Activated CD8-positive, alpha-beta memory T cell treated with anti-CD3 and anti-CD28 coated beads for 1 hour (primary cell): ENCODE measurements around the gene TMEM92.
A peak's percentile ranks its signal among the peaks of the same experiment; 100 is the strongest.
"Not testable (repeated sequence)": the region's sequence is repeated elsewhere in the genome, so short reads cannot be mapped to it uniquely, and the experiment has no call there.

Experiments
- DNase-seq, 2 donors: peaks; one replicate each; pipeline ENCODE4 v3.0.0-alpha.2; 2020; ENCODE audit warnings: low read depth in 1 of 2; ENCODE audit errors: extremely low read depth in 1 of 2

Gene TMEM92

DNA sequence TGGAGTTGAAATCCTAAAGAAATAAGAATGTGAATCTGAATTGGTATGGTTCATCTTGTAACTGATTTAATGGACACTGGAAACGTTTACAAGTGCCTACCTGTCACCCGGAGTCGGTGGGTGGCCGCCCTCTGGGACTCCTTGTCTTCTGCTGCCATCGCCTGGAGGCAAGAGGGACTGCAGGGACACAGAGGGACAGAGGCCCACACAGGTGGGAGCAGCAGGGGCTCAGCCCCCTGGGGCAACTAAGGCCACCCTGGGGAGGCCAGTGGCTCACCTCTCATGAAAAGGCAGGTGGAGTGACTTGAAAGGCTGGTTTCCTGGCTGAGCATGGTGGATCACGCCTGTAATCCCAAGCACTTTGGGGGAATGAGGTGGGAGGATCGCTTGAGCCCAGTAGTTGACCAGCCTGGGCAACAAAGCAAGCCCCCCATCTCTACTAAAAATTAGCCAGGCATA, 23.2 kb downstream of the TMEM92 start:
- DNase-seq, result peak; percentile 57 to 66

DNA sequence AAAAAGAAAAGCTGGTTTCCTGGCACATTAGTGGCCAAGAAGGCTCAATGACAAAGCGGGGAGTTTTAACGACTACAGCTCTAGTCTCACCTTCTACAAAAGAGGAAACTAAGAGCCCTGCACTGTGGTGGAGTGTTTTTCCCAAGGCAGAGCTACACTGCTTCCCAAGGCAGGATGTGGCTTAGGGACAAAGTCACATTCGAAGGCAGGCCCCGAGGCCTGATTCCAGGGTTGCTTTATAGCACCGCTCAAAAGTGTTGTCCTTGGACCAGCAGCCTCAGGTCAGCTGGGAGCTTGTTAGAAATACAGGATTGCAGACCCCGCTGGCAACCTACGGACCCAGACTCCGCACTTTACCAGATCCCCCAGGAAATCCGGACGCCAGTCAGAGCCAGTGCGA, 23.8 kb downstream of the TMEM92 start:
- DNase-seq, result no peak

DNA sequence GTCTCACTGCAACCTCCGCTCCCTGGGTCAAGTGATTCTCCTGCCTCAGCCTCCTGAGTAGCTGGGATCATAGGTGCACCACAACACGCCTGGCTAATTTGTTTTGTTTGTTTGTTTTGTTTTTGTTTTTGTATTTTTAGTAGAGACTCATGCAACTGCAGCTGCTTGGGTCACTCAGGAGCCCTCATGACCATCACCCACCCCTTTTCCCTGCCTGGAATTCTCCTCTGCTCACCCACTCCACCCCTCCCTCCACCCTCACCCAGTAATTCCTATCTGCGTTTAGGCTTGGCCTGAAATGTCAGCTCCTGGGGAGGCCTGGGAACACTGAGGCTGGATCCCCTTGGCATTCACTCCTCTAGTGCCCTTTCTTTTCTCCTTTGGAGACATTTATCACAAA, 25.5 kb downstream of the TMEM92 start:
- DNase-seq, result no peak

DNA sequence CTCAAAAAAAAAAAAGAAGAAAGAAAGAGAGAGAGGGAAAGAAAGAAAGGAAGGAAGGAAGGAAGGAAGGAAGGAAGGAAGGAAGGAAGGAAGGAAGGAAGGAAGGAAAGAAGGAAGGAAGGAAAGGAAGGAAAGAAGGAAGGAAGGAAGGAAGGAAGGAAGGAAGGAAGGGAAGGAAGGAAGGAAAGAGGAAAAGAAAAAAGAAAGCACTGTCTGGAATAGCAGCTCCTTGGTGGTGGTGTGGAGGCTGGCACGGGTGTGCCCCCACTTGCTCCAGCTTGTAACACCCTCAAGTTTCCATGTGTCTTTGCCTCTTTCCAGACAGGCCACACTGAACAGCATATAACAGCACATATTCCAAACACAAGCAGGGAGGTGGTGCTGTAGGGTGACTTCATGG, 26.6 kb downstream of the TMEM92 start:
- DNase-seq, result not testable (repeated sequence)

DNA sequence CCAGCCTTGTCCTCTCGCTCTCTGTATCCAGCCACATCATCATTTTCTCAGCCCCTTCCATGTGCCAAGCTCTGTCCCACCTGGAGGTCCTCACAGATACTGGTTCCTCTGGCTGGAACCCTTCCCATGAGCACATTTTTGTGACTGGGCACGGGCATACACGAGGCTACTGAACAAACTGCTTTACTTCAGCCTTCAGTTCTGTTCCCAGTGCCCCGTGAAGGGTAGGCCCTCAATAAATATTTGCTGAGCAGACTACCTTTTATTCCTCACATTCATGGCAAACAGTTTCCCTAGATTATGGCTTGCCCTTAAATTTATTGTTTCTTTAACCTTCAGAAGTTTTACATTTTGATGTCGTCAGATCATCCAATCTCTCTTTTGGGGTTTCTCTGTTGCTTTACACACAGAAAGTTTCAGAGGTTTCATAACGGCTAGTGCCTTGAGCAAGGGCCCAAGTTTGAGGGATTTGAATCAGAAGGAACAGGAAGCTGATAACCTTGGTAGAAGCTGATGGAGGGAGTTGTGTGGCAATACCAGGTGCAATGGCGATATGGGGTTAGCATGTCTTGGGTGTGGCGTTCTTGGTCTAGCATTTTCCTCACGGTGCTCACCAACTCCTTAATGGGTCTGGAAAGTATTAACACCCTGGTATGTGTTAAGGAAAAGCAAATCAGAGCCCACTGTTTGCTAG, 27.8 kb downstream of the TMEM92 start:
- DNase-seq, result no peak

DNA sequence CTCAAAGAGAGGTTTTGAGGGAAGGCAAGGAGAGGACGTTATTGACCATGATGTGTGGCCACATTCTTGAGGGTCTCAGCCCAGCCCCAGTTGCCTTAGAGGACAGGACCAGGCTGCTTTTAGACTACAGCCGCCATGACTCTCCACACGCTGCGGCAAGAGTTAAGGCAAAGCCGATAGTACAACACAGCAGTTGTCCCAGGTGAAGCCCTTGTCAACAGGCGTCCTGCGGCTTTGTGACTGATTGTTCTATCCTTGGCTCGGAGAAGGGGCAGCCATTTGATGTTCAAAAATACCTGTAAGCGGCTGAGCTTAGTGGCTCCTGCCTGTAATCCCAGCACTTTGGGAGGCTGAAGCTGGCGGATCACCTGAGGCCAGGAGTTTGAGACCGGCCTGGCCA, 28.8 kb downstream of the TMEM92 start:
- DNase-seq, result no peak

DNA sequence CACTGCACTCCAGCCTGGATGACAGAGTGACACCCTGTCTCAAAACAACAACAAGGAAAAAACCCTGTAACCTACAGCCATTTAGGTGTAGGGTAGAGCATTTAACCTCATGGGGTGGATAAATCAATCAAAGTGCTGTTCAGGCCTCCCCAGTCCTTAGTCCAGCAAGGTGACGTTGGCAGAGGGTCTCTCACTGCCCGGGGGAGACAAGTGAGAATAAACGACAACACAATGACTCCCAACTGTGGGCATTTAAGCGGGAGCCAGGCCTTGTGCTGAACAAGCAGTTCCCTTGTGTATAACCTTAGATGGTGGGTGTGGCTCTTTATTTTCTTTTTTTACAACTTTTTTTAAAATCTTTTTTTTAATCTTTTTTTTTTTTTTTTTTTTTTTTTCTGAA, 29.3 kb downstream of the TMEM92 start:
- DNase-seq, result no peak

DNA sequence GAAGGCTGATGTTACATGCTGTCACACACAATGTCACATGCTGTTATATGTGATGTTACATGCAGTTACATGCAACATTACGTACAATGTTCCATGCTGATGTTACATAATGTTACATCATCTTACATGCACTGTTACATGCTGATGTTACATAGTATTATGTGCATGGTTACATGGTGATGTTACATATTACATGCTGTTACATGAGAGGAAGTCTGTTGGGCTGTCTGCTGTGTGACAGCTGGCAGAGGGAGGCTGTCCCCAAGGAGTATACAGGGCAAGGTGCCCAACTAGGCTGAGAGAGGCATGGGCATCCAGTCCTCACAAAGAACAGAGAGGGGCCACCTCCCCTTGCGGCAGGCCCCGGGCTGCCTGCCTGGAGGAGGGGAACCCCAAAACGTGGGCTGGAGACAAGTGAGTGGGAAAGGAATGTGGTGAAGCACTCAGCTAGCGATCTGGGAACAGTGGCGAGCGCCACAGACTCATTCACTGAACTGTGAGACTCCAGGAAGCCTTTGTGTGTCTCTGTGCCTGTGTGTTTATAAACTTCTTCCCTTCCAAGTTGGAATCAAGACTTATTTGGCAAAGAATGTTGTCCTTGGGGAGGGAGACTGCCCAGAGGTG, 30.6 kb downstream of the TMEM92 start:
- DNase-seq, result no peak

DNA sequence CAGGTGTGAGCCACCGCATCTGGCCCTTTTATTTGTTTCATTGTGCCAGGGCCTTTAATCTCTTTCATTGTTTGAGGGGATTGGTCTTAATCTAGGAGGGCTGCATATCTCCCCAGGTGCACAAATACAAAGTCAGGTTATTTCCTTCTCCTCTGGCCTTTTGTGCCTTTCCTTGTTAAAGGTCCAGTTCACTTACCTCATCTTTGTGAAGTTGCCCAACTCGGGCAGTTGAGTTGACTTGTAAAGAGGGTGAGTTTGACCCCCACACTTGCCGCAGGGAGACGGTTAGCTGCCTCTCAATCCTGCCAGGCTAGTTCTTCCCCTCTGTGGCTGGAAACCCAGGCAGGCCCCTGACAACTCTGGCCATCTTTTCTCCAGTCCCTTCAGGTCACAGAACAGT, 33.4 kb downstream of the TMEM92 start:
- no peak for DNase-seq

DNA sequence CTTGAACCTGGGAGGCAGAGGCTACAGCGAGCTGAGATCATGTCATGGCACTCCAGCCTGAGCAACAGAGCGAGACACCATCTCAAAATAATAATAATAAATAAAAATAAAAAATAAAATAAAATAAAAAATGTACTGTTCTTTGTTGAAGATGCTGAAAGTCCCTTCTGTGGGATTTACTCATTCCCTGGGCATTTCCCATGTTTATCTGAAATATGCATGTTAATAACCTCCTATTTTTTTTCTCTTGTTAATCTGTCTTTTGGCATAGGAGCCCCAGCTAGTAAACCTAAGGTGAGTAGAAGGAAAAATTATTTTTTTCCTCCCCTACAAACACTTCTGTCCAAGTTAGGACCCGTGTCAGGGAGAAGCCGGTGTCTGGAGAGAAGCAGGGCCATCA, 34.4 kb downstream of the TMEM92 start:
- DNase-seq, result no peak

DNA sequence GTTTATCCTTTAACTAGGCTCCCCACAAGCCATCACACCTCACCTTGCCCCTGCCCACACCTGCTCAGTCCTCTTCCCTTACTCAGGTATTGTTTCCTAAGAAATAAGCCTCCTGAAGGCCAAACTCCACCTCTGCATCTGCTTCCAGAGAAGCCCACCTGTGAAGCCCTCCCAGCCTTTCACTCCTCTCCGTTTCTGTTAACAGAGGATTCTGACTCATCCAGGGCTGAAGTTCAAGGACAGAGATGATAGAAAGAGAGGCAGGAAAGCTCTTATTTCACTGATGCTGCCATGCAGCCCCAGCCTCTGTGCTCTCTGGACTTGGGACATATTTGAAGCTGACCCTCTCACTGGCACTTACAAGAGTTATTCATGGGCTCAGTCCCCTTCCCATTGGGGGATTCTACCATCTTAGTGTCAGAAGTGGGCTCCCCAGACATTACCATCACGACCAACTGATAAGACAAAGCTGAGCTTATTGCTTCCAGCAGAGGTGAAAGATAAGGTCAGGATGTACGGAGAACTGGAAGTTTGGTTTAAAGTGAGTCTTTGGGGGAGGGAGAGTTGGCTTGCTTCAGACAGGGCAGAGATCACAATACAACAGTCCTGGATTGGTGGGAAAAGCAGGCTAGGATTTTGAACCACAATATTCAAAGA, 36.3 kb downstream of the TMEM92 start:
- no peak for DNase-seq

DNA sequence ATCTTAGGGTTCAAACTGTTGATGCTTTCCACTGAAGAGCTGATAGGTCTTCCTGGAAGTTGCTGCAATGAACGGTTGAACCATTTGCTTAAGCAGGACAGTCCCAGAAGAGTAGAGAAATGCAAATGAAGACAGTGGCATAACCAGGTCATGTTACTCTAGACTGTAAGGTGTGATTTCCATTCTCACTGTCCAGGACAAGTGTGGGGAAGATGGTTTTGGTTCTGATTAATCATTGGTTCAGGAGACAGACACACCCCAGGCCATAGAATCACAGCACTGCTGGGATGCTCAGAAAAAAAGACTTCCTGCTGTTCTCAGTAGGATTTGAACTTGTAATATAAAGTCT, 36.8 kb downstream of the TMEM92 start:
- no peak for DNase-seq

DNA sequence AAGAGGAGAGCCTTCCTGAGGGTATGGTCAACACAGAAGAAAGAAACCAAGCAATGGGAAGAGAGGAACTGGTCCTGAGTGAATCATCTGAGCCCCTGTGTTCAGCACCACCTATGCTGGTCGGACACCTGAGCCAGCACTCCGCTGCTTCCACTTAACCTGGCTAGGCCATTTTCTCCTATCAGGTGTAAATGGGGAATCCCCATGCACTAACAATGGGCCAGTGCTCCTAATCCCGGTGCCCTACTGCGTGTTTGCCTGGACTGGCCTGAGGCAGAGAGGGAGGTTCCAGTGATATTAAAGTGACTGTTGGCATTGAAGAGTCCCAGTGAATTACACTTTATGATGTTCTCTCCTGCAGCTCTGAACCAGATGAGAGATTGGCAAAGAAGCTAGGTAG, 37.2 kb downstream of the TMEM92 start:
- no peak for DNase-seq

DNA sequence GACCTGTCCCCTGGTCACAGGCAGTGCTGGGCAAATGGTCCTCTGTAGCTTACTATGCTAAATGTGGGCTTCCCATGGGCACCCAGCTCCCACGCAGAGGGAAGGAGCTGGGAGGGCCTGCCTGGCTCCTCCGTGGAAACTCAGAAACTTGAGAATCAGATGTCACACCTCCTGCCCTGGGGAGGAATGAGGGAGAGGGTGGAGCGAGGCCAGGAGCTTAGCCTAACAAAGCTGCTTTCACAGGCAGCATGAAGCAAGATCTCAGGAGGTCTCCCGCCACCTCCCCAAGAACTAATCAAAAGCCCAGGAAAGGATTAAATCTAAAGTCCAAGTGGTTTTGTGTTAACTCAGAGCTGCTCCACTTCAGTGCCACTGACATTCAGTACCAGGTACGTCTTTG, 38.0 kb downstream of the TMEM92 start:
- DNase-seq, result no peak

DNA sequence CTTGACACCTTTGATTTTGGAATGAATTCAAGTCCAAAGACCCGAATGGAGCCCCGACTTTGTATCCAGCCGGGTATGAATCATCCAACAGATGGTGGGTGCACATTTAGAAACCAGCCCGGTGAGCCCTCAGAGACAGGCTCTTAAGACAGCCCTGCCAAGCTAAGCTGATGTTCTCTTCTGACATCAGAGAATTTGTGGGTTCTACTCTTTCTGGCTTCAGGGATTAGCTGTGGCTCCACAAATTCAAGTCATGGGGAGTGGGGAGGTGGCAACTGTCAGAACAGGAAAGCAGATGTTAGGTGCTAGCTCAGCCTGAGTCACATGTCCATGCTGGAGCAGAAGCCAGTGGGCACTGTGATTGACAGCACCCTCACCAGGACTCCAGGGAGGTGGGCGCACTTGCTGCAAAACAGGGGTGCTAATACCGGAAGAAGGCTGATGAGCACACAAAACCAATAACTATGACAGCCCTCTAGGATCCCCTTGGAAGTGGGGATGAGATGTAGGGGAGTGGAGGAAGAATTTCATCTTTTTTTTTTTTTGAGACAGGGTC, 40.3 kb downstream of the TMEM92 start:
- DNase-seq, result no peak

DNA sequence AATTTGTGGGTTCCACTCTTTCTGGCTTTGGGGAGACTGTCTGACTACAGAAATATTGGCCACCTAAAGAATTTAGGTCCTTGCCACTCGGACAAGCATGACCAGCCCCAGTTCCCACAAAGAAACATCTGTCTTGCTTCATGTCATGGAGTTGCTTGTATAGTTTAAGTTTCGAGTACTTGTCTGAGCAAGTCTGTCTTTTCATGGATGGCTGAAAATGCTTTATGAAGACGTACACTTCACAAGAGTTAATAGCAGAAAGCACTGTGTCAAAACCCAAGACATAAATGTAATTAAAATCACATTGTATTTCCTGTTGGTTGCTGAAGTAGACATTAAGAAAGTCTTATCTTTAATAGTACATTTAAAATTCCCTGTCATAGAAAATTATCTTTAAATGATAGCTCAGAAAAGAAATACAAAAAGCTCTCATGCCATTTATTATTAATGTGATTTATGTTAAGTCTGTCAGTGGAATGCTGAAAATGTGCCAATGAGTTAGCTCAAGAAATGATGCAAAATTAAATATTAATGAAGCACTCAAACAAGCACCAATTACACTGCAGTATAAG, 41.8 kb downstream of the TMEM92 start:
- DNase-seq, result no peak

DNA sequence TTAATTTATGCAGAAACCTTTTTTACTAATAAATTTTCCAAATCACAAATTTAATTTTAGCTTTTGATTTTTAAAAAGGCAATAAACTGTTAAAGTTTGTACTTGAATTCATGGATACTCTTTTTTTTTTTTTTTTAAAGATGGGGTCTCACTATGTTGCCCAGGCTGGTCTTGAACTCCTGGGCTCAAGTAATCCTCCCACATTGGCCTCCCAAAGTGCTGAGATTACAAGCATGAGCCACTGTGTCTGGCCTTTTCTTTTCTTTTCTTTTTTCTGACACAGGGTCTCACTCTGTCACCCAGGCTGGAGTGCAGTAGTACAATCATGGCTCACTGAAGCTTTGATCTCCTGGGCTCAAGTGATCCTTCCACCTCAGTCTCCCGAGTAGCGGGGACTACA, 42.4 kb downstream of the TMEM92 start:
- DNase-seq, result not testable (repeated sequence)

DNA sequence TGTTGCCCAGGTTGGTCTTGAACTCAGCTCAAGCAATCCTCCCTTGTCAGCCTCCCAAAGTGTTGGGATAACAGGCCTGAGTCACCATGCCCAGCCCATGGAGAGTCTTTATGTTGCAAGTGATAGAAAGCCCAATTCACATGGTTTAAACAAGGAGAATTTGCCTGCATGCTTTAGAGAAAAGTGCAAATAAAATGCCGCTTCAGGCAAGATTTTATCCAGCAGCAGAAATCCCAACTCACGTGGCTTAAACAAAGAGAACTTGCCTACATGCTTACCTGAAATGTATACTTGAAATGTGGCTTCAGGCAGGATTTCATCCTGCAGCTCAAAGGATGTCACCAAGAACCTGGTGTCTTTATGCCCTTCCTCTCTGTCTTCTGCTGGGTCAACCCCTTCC, 42.9 kb downstream of the TMEM92 start:
- no peak for DNase-seq

DNA sequence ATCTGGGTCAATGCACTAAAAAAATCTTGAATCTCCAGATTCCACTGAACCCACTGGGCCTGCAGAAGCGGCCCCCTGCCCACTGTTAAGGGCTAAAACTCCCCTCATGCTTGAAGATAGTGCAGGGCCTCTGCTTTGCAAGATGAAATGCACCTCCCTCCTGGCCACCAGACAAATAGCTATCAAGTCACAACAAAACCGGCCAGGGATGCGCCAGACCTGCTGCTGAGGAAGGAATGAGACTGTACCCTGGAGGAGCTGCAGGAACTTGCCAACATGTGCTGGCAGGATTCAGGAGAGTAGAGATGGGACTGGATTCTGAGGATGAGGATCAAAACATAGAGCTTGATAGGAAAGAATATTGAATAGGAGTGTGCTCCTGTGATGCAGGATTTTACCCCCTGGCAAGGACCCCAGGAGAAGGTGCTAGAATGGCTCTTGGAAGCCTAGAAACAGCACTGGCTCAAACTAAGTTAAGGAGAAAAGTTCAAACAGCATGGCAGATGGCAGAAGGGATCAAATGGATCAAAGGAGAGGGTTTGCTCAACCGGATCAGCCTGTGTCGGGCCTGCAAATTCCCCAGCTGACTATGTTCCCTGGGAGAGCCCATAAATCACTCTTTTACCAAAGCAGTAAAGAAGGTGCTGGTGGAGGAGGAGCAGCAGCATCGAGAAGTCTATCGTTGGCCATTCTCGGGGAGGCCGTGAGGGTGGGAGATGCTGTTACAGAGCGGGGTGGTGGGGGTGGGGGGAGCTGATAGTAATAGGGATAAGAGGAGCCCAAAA, 44.4 kb downstream of the TMEM92 start:
- no peak for DNase-seq

DNA sequence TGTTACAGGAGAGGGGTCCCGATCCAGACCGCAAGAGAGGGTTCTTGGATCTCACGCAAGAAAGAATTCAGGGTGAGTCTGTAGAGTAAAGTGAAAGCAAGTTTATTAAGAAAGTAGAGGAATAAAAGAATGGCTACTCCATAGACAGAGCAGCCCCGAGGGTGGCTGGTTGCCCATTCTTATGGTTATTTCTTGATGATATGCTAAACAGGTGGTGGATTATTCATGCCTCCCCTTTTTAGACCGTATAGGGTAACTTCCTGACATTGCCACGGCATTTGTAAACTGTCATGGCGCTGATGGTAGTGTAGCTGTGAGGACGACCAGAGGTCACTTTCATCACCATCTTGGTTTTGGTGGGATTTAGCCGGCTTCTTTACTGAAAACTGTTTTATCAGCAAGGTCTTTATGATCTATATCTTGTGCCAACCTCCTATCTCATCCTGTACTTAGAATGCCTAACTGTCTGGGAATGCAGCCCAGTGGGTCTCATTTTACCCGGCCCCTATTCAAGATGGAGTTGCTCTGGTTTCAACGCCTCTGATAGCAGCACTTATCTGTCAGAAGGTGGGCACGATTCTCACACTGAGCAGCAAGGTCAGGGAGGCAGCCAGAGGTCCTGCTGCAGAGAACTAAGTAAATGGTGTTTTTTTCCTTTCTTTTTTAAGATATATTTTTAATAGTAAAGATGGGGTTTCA, 45.2 kb downstream of the TMEM92 start:
- no peak for DNase-seq
